Heart left ventricle (tissue), 16 donors: ENCODE data around the gene TAF13. TPM values are rescaled to one million over a fixed set of nuclear protein-coding genes. Genes with fewer than 3 reads are reported as not detected.

Source experiments
- ATAC-seq, 4 donors: fragments of 200-7000 bp; cut with Tn5 transposase; one replicate each; pipeline ENCODE4 v1.9.1; 2020 to 2022; ENCODE audit warnings: moderate library complexity in 4 of 4, mild to moderate bottlenecking in 3 of 4, moderate number of reproducible peaks in 1 of 4
- DNase-seq, 5 donors: peaks; one replicate each; pipeline ENCODE4 v3.0.0-alpha.2; 2020
- H3K27ac ChIP-seq, 12 donors: fragments of 200-600 bp; sonication (generic) in 4 of 12; one replicate each; pipeline versions ENCODE4 v1.5.0 to v1.8.0; 2016 to 2022; ENCODE audit warnings: mild to moderate bottlenecking in 2 of 12
- H3K27me3 ChIP-seq, 9 donors: fragments of 200-600 bp; sonication (generic) in 2 of 9; one replicate each; pipeline versions ENCODE4 v1.5.1 to v1.8.0; 2016 to 2022; ENCODE audit warnings: mild to moderate bottlenecking in 3 of 9
- H3K36me3 ChIP-seq, 9 donors: fragments of 200-600 bp; sonication (generic) in 2 of 9; one replicate each; pipeline versions ENCODE4 v1.5.0 to v1.8.0; 2018 to 2022; ENCODE audit warnings: mild to moderate bottlenecking in 2 of 9
- H3K4me1 ChIP-seq, 12 donors: fragments of 200-600 bp; sonication (generic) in 4 of 12; one replicate each; pipeline versions ENCODE4 v1.5.0 to v1.8.0; 2016 to 2022; ENCODE audit warnings: mild to moderate bottlenecking in 3 of 12
- H3K4me3 ChIP-seq, 12 donors: fragments of 200-600 bp; sonication (generic) in 4 of 12; one replicate each; pipeline versions ENCODE4 v1.5.0 to v1.8.0; 2017 to 2022; ENCODE audit warnings: mild to moderate bottlenecking in 9 of 12, moderate library complexity in 4 of 12
- H3K9me3 ChIP-seq, 12 donors: fragments of 200-600 bp; sonication (generic) in 4 of 12; one replicate each; pipeline versions ENCODE4 v1.5.0 to v1.8.0; 2016 to 2022; ENCODE audit warnings: mild to moderate bottlenecking in 1 of 12
- CTCF ChIP-seq, 12 donors: fragments of 200-600 bp; sonication (generic) in 4 of 12; IDR thresholded peaks; one replicate each; pipeline versions ENCODE4 v1.5.0 to v1.8.0; 2018 to 2022; ENCODE audit warnings: antibody characterized with exemption in 12 of 12, mild to moderate bottlenecking in 5 of 12
- POLR2A ChIP-seq, 2 donors: fragments of 450-650 bp; IDR thresholded peaks; one replicate each; pipeline ENCODE4 v1.6.1; 2017; ENCODE audit warnings: antibody characterized with exemption in 2 of 2, mild to moderate bottlenecking in 2 of 2, moderate library complexity in 2 of 2
- WGBS, 4 donors: extraction: QIAGEN DNeasy Blood & Tissue Kit in 2 of 4; methylation state at CpG; one replicate each; pipeline versions ENCODE4 v1.1.5 to v1.1.7; 2013 to 2018; 5-methylcytosine and 5-hydroxymethylcytosine counted together
- intact Hi-C, 10 donors: fragments of 100-400 bp; cut with DNase I; formaldehyde crosslinking; loops; one replicate each; pipeline versions ENCODE4 v1.11.1 to v1.14.2; 2022
- polyA plus RNA-seq, 2 donors: library from polyadenylated mRNA; stranded (reverse); fragments of 200-250 nt; gene quantifications; one replicate each; pipeline ENCODE4 v1.2.3, GENCODE V29; 2013
- total RNA-seq, 9 donors: library from RNA; depleted of rRNA in 2 of 9; stranded (reverse); fragments of >200 nt in 2 of 9; fragmentation: NEBNext Ultra II Directional in 3 of 9; extraction: Animal tissue kit (Norgen Biotek cat#: 25700) in 3 of 9; gene quantifications; one replicate each; pipeline versions ENCODE4 v1.1.0 to v1.2.4, GENCODE V29; 2016 to 2023
- donor health status: ischemic (EF 13 %, LVEDD 7.1; RV severe dilation, severe dysfunction).
- donor health status: healthy with polysubstance abuse.
- donor health status: DM: no; HTN: yes; CAD: no.
- donor health status: DM: no; HTN: no; CAD: no.
- donor health status: ischemic (EF 25% LVEDD 6.9; RV normal size, moderate dysfunction).
- donor health status: ischemic (EF 25% LVEDD 5.7; RV mildly dilated, moderate dysfunction).
- donor health status: healthy.
- donor health status: DM: yes; HTN: yes; CAD: no.
- donor health status: ischemic (EF 35%, LVEDD 5.7; RV mildly dilated, moderate dysfunction).
- donor health status: nonischemic (EF 11% LVEDD 7.7; RV severe dilation, severe dysfunction).
- donor health status: DM: yes; HTN: yes; CAD: no.
- donor health status: PGD.
- donor health status: ischemic (EF 29% LVEDD 5.4; RV normal size, mild dysfunction).
- donor health status: nonischemic (EF 23%, LVEDD 6.1; RV moderate dilation, normal function).

Gene TAF13
- total and polyA plus RNA-seq, 11 donors, result 34.8 to 83.9 (median 55.4) TPM

- TF ChIP-seq CTCF (IDR thresholded peaks at IDR 0.05) (no peak), POLR2A (IDR thresholded peaks at IDR 0.05) (no peak)
- Histone ChIP-seq H3K36me3 (no peaks in the 10 kb centered on the region), H3K4me3 (no peak overlapping the region), H3K4me1 (peaks cover 0 to 28% (median 18%) of the 10 kb centered on the region in 12 donors), H3K27ac (no peak overlapping the region), H3K9me3 (no peaks in the 10 kb centered on the region), H3K27me3 (peaks cover 0 to 44% (median 24%) of the 10 kb centered on the region in 9 donors)
- 70 to 96% (median 85%) methylated on average over 1 of the region's 1 CpG for whole genome bisulfite sequencing, 4 donors
- intact Hi-C loops, result loop anchor here in 5 of 10 donors (10.0 kb wide), 4 partner anchors 91 to 291 kb away; partner anchors contain the start of gene CLCC1 (in 4 of the 5)
- DNase-seq, result no peak
- ATAC-seq, result no peak
These were observed 40.5 kb upstream of the TAF13 start for GRCh38 chr1:109116286-109116685.

GRCh38 chr1:109115685-109116084 is 39.9 kb upstream of the TAF13 start:
- H3K4me3 ChIP-seq, result no peak overlapping the region
- TF ChIP-seq CTCF (IDR thresholded peaks at IDR 0.05), result no peak
- TF ChIP-seq POLR2A (IDR thresholded peaks at IDR 0.05), result no peak
- no peaks in the 10 kb centered on the region for H3K9me3 ChIP-seq
- H3K27ac ChIP-seq, result no peak overlapping the region
- WGBS, 4 donors, result 92 to 97% (median 95%) methylated on average over 2 of the region's 2 CpGs
- H3K27me3 ChIP-seq, result peaks cover 0 to 44% (median 24%) of the 10 kb centered on the region in 9 donors
- peaks cover 0 to 28% (median 18%) of the 10 kb centered on the region in 12 donors for H3K4me1 ChIP-seq
- intact Hi-C loops, result loop anchor here in 5 of 10 donors (10.0 kb wide), 4 partner anchors 91 to 291 kb away; partner anchors contain the start of gene CLCC1 (in 4 of the 5)
- ATAC-seq (no peak), DNase-seq (no peak)
- H3K36me3 ChIP-seq, result no peaks in the 10 kb centered on the region

- Histone ChIP-seq H3K9me3 (no peaks in the 10 kb centered on the region), H3K27ac (no peak overlapping the region), H3K4me3 (peak overlapping the region in 7 of 12 donors; percentile 36 to 54 (median 50)), H3K36me3 (no peaks in the 10 kb centered on the region), H3K27me3 (peaks cover 0 to 44% (median 24%) of the 10 kb centered on the region in 9 donors), H3K4me1 (peaks cover 0 to 28% (median 18%) of the 10 kb centered on the region in 12 donors)
- DNase-seq, result no peak
- intact Hi-C loops, result loop anchor here in 8 of 10 donors (5.0 to 10.0 kb wide), 10 partner anchors 72 to 290 kb away; partner anchors contain the start of genes CLCC1 (in 6 of the 8), WDR47 (in 2 of the 8) and SARS1 (in 1 of the 8)
- ATAC-seq, result no peak
- 7 to 9% (median 8%) methylated on average over 11 to 12 of the region's 12 CpGs for WGBS, 4 donors
- TF ChIP-seq POLR2A (IDR thresholded peaks at IDR 0.05) (no peak), CTCF (IDR thresholded peaks at IDR 0.05) (no peak)
These were observed 38.5 kb upstream of the TAF13 start for GRCh38 chr1:109114342-109114674.

GRCh38 chr1:109113590-109114341 is 38.0 kb upstream of the TAF13 start, which contains the start of gene ELAPOR1:
ELAPOR1 (plus strand) TSS chr1:109114115; CDS start chr1:109114184, 69 bp downstream.
- TF ChIP-seq POLR2A (IDR thresholded peaks at IDR 0.05) (no peak), CTCF (IDR thresholded peaks at IDR 0.05) (no peak)
- no peaks in the 10 kb centered on the region for H3K36me3 ChIP-seq
- H3K4me3 ChIP-seq, result peak within 1 kb of the TSS; percentile 7 to 54 (median 40)
- H3K27ac ChIP-seq, result no peak within 1 kb of the TSS
- peak in 3 of 4 donors; percentile 18 to 69 (median 31) for ATAC-seq
- DNase-seq, result peak in 4 of 5 donors; percentile 41 to 74 (median 50)
- H3K27me3 ChIP-seq, result peaks cover 0 to 44% (median 24%) of the 10 kb centered on the region in 9 donors
- H3K9me3 ChIP-seq, result no peaks in the 10 kb centered on the region
- H3K4me1 ChIP-seq, result peaks cover 0 to 28% (median 18%) of the 10 kb centered on the region in 12 donors
- WGBS, 4 donors, result 1 to 3% (median 1%) methylated on average over 17 to 56 of the region's 56 CpGs
- intact Hi-C loops, result loop anchor here in 8 of 10 donors (2.0 to 10.0 kb wide), 12 partner anchors 71 to 289 kb away; partner anchors contain the start of genes CLCC1 (in 7 of the 8), WDR47 (in 2 of the 8) and SARS1 (in 1 of the 8)
